Cardiac muscle cell (in vitro differentiated cells and primary cell): Measurements from ENCODE around the gene MBOAT1. TPM values are rescaled to one million over a fixed set of nuclear protein-coding genes. Genes with fewer than 3 reads are reported as not detected.
"Not testable (repeated sequence)": the region's sequence is repeated elsewhere in the genome, so short reads cannot be mapped to it uniquely, and the experiment has no call there.

Source experiments
- DNase-seq, 2 donors: peaks; one replicate each; pipeline versions ENCODE4 v3.0.0 to v3.0.0-alpha.2; 2010 to 2017; ENCODE audit warnings: low read depth in 1 of 2, low spot score in 1 of 2
- H3K27ac ChIP-seq: fragments of 200-600 bp; sonication (generic); 2 replicates; pipeline ENCODE4 v1.5.1; 2016
- H3K27me3 ChIP-seq: fragments of 200-600 bp; sonication (generic); 2 replicates; pipeline ENCODE4 v1.6.0; 2016; ENCODE audit warnings: control low read depth
- H3K36me3 ChIP-seq: fragments of 200-600 bp; sonication (generic); 2 replicates; pipeline ENCODE4 v1.5.1; 2016; ENCODE audit warnings: control low read depth
- H3K4me1 ChIP-seq: fragments of 200-600 bp; sonication (generic); 2 replicates; pipeline ENCODE4 v1.8.1; 2017; ENCODE audit warnings: low read depth, mild to moderate bottlenecking, mixed run types
- H3K4me3 ChIP-seq: fragments of 200-600 bp; sonication (generic); 2 replicates; pipeline ENCODE4 v1.5.1; 2016; ENCODE audit warnings: mild to moderate bottlenecking
- H3K9me3 ChIP-seq: fragments of 200-600 bp; sonication (generic); 2 replicates; pipeline ENCODE4 v1.5.1; 2017; ENCODE audit warnings: low read depth, mild to moderate bottlenecking, control low read depth
- CTCF ChIP-seq: IDR thresholded peaks from 2 replicates; pipeline ENCODE4 v1.5.1; 2012; ENCODE audit warnings: low read depth, mild to moderate bottlenecking, low read length
- polyA plus RNA-seq: library from polyadenylated mRNA; unstranded; fragments of >200 nt; fragmentation: Nextera tagmentation; extraction: Ambion mirVana; gene quantifications from 2 replicates; pipeline ENCODE4 v1.2.1, GENCODE V29; 2016
- total RNA-seq: library from RNA; depleted of rRNA; stranded (reverse); fragments of >200 nt; gene quantifications from 2 replicates; pipeline ENCODE4 v1.2.3, GENCODE V29; 2016

Gene MBOAT1
- total and polyA plus RNA-seq, 2 experiments from 2014 or later = 7.5 to 15.5 TPM

- Histone ChIP-seq H3K4me1 (no peaks in the 10 kb centered on the region), H3K27ac (no peak overlapping the region), H3K27me3 (no peaks in the 10 kb centered on the region), H3K4me3 (no peak overlapping the region), H3K36me3 (no peaks in the 10 kb centered on the region), H3K9me3 (no peaks in the 10 kb centered on the region)
- no peak for DNase-seq
- TF ChIP-seq CTCF = no peak
Measured at GRCh38 chr6:20141931-20142330, 70.3 kb downstream of the MBOAT1 start.

- not testable (repeated sequence) for H3K4me1 ChIP-seq, H3K9me3 ChIP-seq, DNase-seq
Measured at GRCh38 chr6:20139127-20139963, 72.9 kb downstream of the MBOAT1 start.

GRCh38 chr6:20137837-20138236, 74.4 kb downstream of the MBOAT1 start:
- DNase-seq = no peak
- H3K9me3 ChIP-seq = no peaks in the 10 kb centered on the region
- H3K36me3 ChIP-seq = no peaks in the 10 kb centered on the region
- H3K27me3 ChIP-seq = no peaks in the 10 kb centered on the region
- no peak for TF ChIP-seq CTCF
- H3K4me1 ChIP-seq = no peaks in the 10 kb centered on the region
- H3K4me3 ChIP-seq = no peak overlapping the region
- no peak overlapping the region for H3K27ac ChIP-seq

More at GRCh38 chr6:20139127-20139963, 72.9 kb downstream of the MBOAT1 start:
- not testable (repeated sequence) for H3K27ac ChIP-seq, H3K4me3 ChIP-seq, H3K27me3 ChIP-seq, H3K36me3 ChIP-seq

GRCh38 chr6:20137240-20137639, 75.0 kb downstream of the MBOAT1 start:
- H3K4me3 ChIP-seq = no peak overlapping the region
- H3K27me3 ChIP-seq = no peaks in the 10 kb centered on the region
- no peak overlapping the region for H3K27ac ChIP-seq
- no peak for DNase-seq
- no peaks in the 10 kb centered on the region for H3K9me3 ChIP-seq
- no peaks in the 10 kb centered on the region for H3K4me1 ChIP-seq
- no peak for TF ChIP-seq CTCF
- no peaks in the 10 kb centered on the region for H3K36me3 ChIP-seq

GRCh38 chr6:20135677-20136268, 76.5 kb downstream of the MBOAT1 start:
- H3K27ac ChIP-seq = no peak overlapping the region
- H3K27me3 ChIP-seq = no peaks in the 10 kb centered on the region
- H3K4me1 ChIP-seq = no peaks in the 10 kb centered on the region
- TF ChIP-seq CTCF = no peak
- no peaks in the 10 kb centered on the region for H3K9me3 ChIP-seq
- H3K4me3 ChIP-seq = no peak overlapping the region
- peak in 1 of 2 donors; percentile 13 for DNase-seq
- H3K36me3 ChIP-seq = no peaks in the 10 kb centered on the region

- Histone ChIP-seq H3K4me3 (no peak overlapping the region), H3K27ac (no peak overlapping the region), H3K27me3 (no peaks in the 10 kb centered on the region), H3K4me1 (no peaks in the 10 kb centered on the region), H3K36me3 (no peaks in the 10 kb centered on the region), H3K9me3 (no peaks in the 10 kb centered on the region)
- no peak for DNase-seq
- TF ChIP-seq CTCF = no peak
Measured at GRCh38 chr6:20134613-20135012, 77.7 kb downstream of the MBOAT1 start.
